Liver (tissue), 9 donors: ENCODE results near the gene C16orf78. TPM values are rescaled to one million over a fixed set of nuclear protein-coding genes. Genes with fewer than 3 reads are reported as not detected.

ENCODE experiments used
- DNase-seq: peaks from one replicate; pipeline ENCODE4 v3.0.0-alpha.2; 2017; ENCODE audit warnings: low spot score
- H3K27ac ChIP-seq, 2 donors: one replicate each; pipeline ENCODE4 v1.7.0; 2013; ENCODE audit warnings: inconsistent platforms in 2 of 2, low read length in 2 of 2, control low read depth in 1 of 2, low read depth in 1 of 2, mild to moderate bottlenecking in 1 of 2
- H3K27me3 ChIP-seq, 4 donors: one replicate each; pipeline versions ENCODE4 v1.6.1 to v1.7.0; 2013; ENCODE audit warnings: low read length in 3 of 4, inconsistent platforms in 1 of 4, mild to moderate bottlenecking in 1 of 4, moderate library complexity in 1 of 4; ENCODE audit not compliant: control insufficient read depth in 4 of 4, insufficient read depth in 4 of 4
- H3K36me3 ChIP-seq, 4 donors: one replicate each; pipeline versions ENCODE4 v1.6.1 to v1.7.0; 2013; ENCODE audit warnings: low read length in 3 of 4, mild to moderate bottlenecking in 3 of 4, low read depth in 1 of 4, moderate library complexity in 1 of 4; ENCODE audit not compliant: control insufficient read depth in 4 of 4, insufficient read depth in 3 of 4
- H3K4me1 ChIP-seq, 4 donors: one replicate each; pipeline versions ENCODE4 v1.6.1 to v1.7.0; 2013; ENCODE audit warnings: low read length in 3 of 4, mild to moderate bottlenecking in 3 of 4, moderate library complexity in 1 of 4; ENCODE audit not compliant: control insufficient read depth in 4 of 4, insufficient read depth in 4 of 4
- H3K4me3 ChIP-seq, 3 donors: one replicate each; pipeline versions ENCODE4 v1.6.1 to v1.7.0; 2013; ENCODE audit warnings: low read length in 3 of 3, control low read depth in 1 of 3, low read depth in 1 of 3, mild to moderate bottlenecking in 1 of 3
- H3K9ac ChIP-seq, 2 donors: one replicate each; pipeline ENCODE4 v1.7.0; 2013; ENCODE audit warnings: low read length in 2 of 2, mild to moderate bottlenecking in 2 of 2, moderate library complexity in 2 of 2, control low read depth in 1 of 2, low read depth in 1 of 2
- H3K9me3 ChIP-seq, 4 donors: one replicate each; pipeline versions ENCODE4 v1.6.1 to v1.7.0; 2013; ENCODE audit warnings: low read length in 3 of 4; ENCODE audit not compliant: control insufficient read depth in 4 of 4
- ATF3 ChIP-seq: IDR thresholded peaks from 2 replicates; pipeline ENCODE4 v1.6.1; 2016; ENCODE audit warnings: antibody characterized with exemption
- CTCF ChIP-seq: fragments of 150-350 bp; IDR thresholded peaks from 2 replicates; pipeline ENCODE4 v1.5.1; 2017; ENCODE audit warnings: improper control_type of control experiment, low read depth, low read length; ENCODE audit not compliant: missing input control
- EGR1 ChIP-seq, 2 donors: IDR thresholded peaks; 2 replicates each; pipeline ENCODE4 v1.6.1; 2016 to 2018; ENCODE audit warnings: antibody characterized with exemption in 2 of 2, low read depth in 2 of 2
- FOXA1 ChIP-seq: IDR thresholded peaks from 2 replicates; pipeline ENCODE4 v1.6.1; 2016; ENCODE audit warnings: antibody characterized with exemption
- GABPA ChIP-seq, 2 donors: IDR thresholded peaks in 1 of 2; conservative IDR thresholded peaks in 1 of 2; 2 replicates each; pipeline ENCODE4 v1.6.1; 2016; ENCODE audit warnings: antibody characterized with exemption in 2 of 2, mild to moderate bottlenecking in 1 of 2, moderate library complexity in 1 of 2
- HNF4A ChIP-seq, 2 donors: conservative IDR thresholded peaks; 2 replicates each; pipeline ENCODE4 v1.6.1; 2016; ENCODE audit warnings: antibody characterized with exemption in 2 of 2, mild to moderate bottlenecking in 2 of 2
- HNF4G ChIP-seq: IDR thresholded peaks from 2 replicates; pipeline ENCODE4 v1.6.1; 2016; ENCODE audit warnings: antibody characterized with exemption
- MAX ChIP-seq: IDR thresholded peaks from 2 replicates; pipeline ENCODE4 v1.6.1; 2016; ENCODE audit warnings: antibody characterized with exemption
- NR2F2 ChIP-seq: IDR thresholded peaks from 2 replicates; pipeline ENCODE4 v1.6.1; 2016; ENCODE audit warnings: antibody characterized with exemption
- REST ChIP-seq: IDR thresholded peaks from 2 replicates; pipeline ENCODE4 v1.6.1; 2016; ENCODE audit warnings: antibody characterized with exemption, mild to moderate bottlenecking
- SP1 ChIP-seq: IDR thresholded peaks from 2 replicates; pipeline ENCODE4 v1.6.1; 2018; ENCODE audit warnings: antibody characterized with exemption, mild to moderate bottlenecking
- TAF1 ChIP-seq: conservative IDR thresholded peaks from 2 replicates; pipeline ENCODE4 v1.6.1; 2016; ENCODE audit warnings: antibody characterized with exemption, mild to moderate bottlenecking
- YY1 ChIP-seq: IDR thresholded peaks from 2 replicates; pipeline ENCODE4 v1.6.1; 2016; ENCODE audit warnings: antibody characterized with exemption, mild to moderate bottlenecking
- ZBTB33 ChIP-seq: IDR thresholded peaks from 2 replicates; pipeline ENCODE4 v1.6.1; 2016; ENCODE audit warnings: antibody characterized with exemption
- WGBS: extraction: QIAGEN DNeasy Blood & Tissue Kit; methylation state at CpG from one replicate; pipeline ENCODE4 v1.1.7; 2013; 5-methylcytosine and 5-hydroxymethylcytosine counted together
- polyA plus RNA-seq, 2 donors: library from polyadenylated mRNA; stranded (reverse) in 1 of 2; unstranded in 1 of 2; fragments of 200-250 nt in 1 of 2; fragments of >200 nt in 1 of 2; fragmentation: Nextera tagmentation in 1 of 2; extraction: Ambion mirVana in 1 of 2; gene quantifications; one replicate each; pipeline versions ENCODE4 v1.2.1 to v1.2.3, GENCODE V29; 2013 to 2015
- total RNA-seq, 2 donors: library from RNA; depleted of rRNA; stranded (reverse); fragments of >200 nt; gene quantifications; one replicate each; pipeline ENCODE4 v1.2.3, GENCODE V29; 2014
- donor health status: healthy.
- donor health status: healthy.
- donor health status: healthy.
- donor health status: healthy.
- donor health status: healthy.

The C16orf78 gene
- total and polyA plus RNA-seq, 4 donors: not detected

- Histone ChIP-seq H3K27me3 (peaks cover 0 to 3% (median 0%) of the 10 kb centered on the region in 4 donors), H3K4me1 (no peaks in the 10 kb centered on the region), H3K36me3 (no peaks in the 10 kb centered on the region), H3K9me3 (no peaks in the 10 kb centered on the region), H3K27ac (no peak overlapping the region), H3K4me3 (no peak overlapping the region), H3K9ac (no peak overlapping the region)
- WGBS: 92% methylated on average over 3 of the region's 3 CpGs
- DNase-seq: no peak
- TF ChIP-seq SP1 (no peak), HNF4A (conservative IDR thresholded peaks at IDR 0.05) (no peak), GABPA (IDR thresholded peaks at IDR 0.05 in 1 of 2, conservative IDR thresholded peaks at IDR 0.05 in 1 of 2) (no peak)
Observed at GRCh38 chr16:49410226-49410625, 36.6 kb downstream of the C16orf78 start.

GRCh38 chr16:49411121-49411970 is 37.7 kb downstream of the C16orf78 start:
- Histone ChIP-seq H3K36me3 (no peaks in the 10 kb centered on the region), H3K4me3 (no peak overlapping the region), H3K9ac (no peak overlapping the region), H3K4me1 (no peaks in the 10 kb centered on the region), H3K27ac (no peak overlapping the region), H3K27me3 (no peaks in the 10 kb centered on the region), H3K9me3 (no peaks in the 10 kb centered on the region)
- 83% methylated on average over 11 of the region's 11 CpGs for WGBS
- TF ChIP-seq MAX (no peak), REST (no peak), HNF4G (no peak), HNF4A (conservative IDR thresholded peaks at IDR 0.05) (no peak), EGR1 (IDR thresholded peaks at IDR 0.05; ENCODE audit: low read depth in 2 of 2) (no peak), NR2F2 (no peak), YY1 (no peak), ATF3 (no peak), CTCF (no peak), ZBTB33 (no peak), FOXA1 (no peak), TAF1 (no peak)
- no peak for DNase-seq
